Activated T-helper 1 cell treated with Interleukin-2 at 50 U/mL for 16 hours (primary cell): Measurements from ENCODE around the gene SP140L.
"Not testable (repeated sequence)": the region's sequence is repeated elsewhere in the genome, so short reads cannot be mapped to it uniquely, and the experiment has no call there.

Source experiments
- DNase-seq: peaks from one replicate; pipeline ENCODE4 v3.0.0-alpha.2; 2020; ENCODE audit warnings: low read depth

Gene SP140L

DNA sequence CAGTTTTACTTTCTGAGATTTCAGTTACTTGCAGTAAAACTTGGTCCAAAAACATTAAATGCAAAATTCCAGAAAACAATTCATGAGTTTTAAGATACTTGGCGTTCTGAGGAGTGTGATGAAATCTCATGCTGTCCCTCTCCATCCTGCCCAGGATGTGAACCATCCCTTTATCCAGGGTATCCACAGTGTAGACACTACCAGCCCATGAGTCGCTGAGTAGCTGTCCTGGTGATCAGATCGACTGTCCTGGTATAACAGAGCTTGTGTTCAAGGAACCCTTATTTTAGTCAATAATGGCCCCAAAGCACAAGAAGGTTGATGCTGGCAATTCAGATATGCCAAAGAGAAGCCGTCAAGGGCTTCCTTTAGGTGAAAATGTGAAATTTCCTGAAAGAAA lies 92.2 kb downstream of the SP140L start:
- no peak for DNase-seq

DNA sequence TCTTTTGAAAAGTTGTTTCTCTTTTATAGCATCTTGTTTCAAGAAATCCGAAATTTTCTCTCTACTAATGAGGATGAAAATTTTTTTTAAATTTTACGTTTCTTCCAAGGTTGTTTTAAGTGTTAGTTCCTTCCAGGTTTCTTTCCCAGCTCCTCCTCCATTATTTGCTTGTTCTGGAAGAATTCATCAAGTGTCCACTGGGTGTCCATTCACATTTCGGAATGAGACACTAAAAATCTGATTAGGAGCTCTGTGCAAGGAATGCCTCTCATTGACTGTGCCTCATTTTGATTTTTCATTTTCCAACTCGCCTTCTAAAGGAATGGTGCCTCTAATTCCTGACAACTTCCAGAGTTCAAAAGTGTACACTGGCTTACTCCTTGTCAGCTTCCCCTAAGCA lies 95.2 kb downstream of the SP140L start:
- no peak for DNase-seq

DNA sequence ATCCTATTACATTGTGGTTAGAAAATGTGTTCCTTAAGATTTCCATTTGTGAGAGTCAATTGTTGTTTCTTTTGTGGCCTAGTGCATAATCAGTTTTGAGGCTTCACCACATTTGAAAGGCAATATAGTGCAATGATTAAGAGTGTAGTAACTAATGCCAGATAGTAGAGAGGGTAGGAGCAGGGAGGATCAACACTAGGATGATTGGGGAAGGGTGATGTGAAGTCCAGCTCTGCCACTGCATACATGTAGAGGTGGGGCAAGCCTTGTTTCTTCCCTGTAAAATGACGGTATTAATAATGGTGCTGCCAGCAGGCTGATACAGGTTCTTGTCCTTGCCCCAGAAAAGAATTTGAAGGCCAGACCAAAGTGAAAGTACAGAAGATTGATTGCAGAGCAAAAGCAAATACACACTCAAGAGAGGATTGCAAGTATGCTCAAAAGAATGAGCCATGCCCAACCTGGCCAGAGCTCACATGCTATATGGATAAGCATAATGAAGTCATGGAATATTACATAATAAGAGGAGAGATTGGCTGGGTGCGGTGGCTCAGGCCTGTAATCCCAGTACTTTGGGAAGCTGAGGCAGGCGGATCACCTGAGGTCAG lies 97.0 kb downstream of the SP140L start:
- no peak for DNase-seq

DNA sequence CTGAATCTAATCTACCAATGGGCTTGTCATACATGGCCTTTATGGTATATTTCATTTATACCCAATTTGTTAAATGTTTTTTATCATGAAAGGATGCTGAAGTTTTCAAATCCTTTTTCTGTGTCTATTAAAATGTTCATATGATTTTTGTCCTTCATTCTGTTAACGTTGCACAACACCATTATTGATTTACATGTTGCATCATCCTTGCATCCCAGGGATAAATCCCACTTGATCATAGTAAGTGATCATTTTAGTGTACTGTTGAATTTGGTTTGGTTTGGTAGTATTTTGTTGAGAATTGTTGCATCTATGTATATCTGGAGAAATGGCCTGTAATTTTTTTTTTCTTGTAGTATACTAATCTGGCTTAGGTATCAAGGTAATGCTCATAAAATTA lies 98.4 kb downstream of the SP140L start:
- DNase-seq, result no peak

DNA sequence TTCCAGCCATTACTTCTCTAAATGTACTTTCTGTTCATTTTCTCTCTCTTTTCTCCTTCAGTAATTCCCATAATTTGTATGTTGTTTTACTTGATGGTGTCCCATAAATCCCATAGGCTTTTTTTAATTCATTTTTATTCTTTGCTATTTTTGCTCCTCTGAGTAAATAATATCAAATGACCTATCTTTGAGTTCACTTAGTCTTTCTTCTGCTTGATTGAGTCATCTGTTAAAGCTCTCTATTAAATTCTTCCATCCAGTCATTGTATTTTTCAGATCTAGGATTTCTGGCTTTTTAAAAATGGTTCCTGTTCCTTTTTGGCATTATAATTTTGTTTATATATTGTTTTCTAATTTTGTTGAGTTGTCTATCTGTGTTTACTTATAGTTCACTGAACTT lies 102.5 kb downstream of the SP140L start:
- DNase-seq, result no peak

DNA sequence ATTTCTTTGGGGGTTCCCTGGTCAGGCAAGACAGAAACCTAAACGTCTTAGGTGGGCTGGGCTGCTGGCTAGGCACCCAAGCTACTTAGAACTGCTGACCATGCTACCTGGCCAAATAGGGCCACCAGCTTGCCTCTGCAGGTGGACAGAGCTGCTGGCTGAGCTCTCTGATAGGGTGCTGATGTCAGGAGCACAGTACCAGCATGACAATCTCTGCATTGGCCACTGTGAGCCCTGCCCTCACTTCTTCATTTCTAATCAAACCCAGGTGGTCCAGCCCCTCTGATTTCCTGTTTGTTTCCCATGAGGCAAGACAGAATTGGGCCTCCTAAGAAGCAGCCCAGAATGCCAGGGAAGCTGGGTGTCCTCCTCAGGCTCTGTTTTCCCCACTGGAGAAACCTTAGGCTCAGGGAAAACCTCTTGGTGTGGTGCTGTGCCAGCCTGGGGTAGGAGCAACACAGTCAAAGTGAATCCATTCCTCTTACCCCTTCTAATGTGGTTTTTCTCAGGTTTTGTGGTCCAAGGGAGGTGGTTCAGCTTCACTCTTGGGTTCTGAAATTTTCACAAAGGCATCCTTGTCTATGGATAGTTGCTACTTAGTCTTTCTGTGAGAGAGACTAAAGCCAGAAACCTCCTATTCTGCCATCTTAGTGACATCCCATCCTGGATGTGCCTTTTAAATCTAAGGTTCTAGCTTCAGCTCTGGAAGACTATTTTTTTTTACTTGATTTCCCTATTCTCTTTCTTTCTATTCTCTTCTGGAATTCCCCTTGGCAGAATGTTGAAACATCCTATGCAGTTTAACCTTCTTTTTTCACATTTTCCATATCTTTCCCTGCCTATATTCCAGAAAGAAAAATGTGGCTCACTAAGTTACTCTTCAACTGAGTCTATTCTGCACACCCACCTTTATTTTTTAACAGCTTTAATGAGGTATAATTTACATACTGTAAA lies 104.2 kb downstream of the SP140L start:
- DNase-seq, result no peak

DNA sequence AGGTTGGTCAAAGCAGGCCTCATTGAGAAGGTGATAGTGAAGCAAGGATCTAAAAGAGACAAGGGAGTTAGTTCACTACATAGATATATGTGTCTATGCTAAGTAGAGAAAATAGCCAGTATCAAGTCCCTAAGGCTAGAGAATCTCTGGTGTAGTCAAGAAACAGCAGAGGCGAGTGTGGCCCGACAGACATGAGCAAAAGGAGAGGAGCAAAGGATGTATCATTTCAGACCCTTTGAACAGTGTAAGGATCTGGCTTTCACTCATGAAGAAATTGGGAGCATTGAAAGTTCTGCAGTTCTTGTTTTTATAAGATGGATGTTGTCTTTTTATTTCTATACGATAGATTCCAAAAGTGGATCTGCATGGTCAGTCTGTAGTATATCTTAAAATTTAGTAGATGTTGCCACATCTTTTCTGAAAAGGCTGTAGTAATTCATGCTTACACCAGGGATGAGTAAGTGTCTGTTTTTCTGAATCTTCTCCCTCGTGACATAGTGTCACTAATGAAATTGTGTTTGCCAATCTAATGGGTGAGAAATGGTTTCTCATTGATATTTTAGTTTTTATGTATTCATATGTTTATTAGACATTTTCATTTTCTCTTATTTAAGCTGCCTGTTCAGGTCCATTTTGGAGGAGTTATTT lies 107.8 kb downstream of the SP140L start:
- no peak for DNase-seq

DNA sequence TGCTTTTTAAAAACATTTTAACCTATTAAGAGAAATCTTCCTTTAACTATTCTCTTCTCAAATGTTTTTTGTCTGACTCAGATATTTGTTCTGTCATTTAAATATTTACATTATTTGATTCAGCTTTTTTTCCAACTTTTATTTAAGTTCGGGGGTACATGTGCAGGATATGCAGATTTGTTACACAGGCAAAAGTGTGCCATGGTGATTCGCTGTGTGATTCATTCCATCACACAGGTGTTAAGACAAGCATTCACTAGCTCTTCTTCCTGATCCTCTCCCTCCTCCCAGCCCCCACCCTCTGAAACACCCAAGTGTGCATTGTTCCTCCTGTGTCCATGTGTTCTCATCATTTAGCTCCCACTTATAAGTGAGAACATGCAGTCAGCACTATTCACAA lies 108.4 kb downstream of the SP140L start:
- no peak for DNase-seq

DNA sequence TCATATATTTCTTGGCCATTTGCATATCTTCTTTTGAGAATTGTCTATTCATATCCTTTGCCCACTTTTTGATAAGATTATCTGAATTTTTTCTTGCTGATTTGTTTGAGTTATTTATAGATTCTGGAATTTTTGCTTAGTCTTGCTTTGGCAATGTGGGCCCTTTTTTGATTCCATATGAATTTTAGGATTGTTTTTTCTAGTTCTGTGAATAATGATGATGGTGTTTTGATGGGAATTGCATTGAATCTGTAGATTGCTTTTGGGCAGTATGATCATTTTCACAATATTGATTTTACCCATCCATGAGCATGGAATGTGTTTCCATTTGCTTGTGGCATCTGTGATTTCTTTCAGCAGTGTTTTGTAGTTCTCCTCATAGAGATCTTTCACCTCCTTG lies 112.1 kb downstream of the SP140L start:
- DNase-seq, result not testable (repeated sequence)

DNA sequence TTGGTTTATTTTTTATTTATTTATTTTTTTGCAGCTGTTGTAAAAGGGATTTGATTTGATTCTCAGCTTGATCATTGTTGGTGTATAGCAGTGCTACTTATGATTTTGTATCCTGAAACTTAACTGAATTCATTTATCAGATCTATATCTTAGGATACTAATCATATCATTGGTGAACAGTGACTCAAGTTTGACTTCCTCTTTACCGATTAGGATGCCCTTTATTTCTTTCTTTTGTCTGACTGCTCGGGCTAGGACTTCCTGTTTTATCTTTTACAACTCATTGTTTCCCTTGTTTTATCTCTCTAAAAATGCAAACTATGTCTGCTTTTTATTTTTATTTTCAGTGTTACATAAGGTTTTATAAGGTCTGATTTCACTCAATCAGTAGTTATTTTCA lies 112.6 kb downstream of the SP140L start:
- no peak for DNase-seq

DNA sequence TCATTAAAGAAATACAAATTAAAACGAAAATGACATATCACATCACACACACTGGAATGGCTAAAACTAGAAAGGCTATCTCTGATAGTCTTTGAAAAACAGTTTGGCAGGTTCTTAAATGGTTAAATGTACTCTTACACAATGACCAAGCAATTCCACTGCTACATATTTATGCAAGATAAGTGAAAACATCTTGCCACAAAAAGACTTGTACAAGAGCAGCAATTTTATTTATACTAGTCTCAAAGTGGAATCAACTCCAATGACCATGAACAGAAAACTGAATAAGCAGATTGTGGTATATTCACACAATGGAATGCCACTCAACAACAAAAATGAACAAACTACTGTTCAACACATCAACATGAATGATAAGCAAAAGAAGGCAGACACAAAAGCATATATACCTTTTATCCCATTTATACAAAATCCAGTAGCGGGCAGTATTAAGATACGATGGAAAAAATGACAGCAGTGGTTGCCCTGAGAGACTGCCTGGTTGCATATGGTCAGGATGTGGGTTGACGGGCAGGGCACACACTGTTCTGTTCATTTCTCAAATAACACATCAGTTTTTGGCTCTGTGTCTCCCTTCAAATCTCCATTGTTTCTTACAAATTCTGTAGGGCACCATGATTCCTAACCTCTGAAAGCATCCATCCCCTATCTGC lies 114.4 kb downstream of the SP140L start:
- peak; percentile 22 for DNase-seq

DNA sequence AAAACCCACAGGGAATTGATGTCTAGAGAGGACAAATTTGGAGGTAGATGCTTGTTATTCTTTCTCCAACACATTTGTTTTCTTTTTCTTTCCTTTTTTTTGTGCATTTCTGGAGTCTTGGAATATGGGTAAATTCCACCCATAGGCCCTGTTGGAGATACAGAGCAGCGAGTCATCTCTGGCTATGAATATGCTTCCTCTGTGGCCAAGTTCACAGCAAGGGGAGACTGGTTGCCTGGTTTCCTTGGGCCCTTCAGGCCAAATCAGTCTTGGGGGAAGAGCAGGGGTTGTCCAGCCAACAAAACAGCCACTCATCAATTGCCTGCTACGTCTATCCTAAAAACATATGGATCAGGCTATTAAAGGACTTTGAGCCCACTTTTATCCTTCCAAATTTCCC lies 116.5 kb downstream of the SP140L start:
- DNase-seq, result no peak

DNA sequence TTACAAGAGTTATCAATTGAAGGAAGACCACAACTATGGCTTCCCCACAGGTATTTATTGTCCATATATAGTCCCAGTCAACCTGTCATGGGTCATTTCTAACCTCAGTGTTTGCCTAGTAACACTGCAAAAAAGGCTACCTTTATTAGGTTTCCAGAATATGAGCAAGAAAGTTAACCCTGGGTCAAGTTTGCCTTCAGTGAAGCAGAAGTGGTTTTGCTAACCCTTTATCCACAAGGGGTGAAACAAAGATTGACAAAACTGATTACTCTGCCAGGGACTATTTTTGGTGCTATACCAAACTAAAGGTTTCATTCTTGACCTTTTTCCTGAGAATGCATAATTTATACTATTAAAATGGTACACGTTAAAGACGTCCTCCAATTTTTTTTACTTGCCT lies 117.8 kb downstream of the SP140L start:
- DNase-seq, result no peak

DNA sequence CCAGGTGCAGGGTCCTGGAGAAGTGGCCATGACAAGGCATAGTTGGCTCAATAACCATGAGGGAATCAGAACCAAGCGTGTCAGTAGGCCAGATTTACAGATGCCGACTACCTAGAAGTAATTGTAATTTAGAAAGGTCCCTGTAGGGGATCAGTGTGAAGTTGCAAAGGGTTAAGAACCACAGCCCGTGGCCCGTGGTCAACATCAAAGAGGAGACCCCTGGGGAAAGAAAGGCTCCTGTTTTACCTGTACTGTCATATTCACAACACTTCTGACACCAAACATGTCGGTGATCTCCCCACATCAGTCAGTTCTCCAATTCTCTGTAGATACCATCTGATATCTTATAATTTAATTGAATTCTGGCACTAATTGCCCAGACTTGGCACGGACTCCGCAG lies 120.0 kb downstream of the SP140L start:
- DNase-seq, result no peak

DNA sequence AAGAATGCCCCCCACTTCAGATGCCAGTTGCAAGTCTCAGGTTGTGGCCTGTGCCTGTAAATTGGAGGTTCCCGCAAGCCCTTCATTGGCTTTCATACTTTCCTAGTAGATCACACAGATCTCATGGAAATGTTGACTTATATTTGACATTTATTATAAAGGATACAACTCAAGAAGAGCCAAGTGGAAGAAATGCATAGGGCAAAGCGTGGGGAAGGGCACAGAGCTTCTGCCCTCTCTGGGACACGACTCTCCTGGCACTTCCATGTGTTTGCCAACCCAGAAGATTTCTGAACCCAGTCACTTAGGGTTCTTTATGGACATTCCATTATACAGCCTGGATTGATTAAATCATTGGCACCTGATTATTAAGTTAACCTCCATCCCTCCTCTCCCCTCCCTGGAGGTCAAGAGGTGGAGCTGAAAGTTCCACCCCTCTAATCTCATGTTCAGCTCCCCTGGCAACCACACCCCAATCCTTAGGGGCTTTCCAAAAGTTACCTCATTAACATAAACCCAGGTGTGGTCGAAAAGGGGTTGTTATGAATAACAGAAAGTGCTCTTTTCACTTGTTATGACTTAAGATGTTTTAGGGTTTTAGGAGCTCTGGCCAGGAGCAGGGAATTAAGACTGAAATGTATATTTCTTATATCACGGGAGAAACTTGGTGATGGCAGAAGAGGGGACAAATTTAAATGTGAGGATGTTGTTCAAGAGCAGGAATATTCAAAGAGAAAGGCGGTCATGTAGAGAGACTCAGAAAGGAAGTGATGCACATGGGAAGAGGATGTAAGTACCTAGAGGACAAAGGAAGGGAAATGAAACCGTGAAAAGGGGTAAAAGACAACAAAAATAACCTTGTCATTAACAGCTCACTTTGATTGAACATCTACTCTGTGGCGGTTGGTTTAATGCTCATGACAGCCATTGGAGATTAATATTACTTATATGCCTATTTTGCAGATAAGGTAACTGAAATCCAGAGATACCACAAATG lies 120.8 kb downstream of the SP140L start:
- no peak for DNase-seq

DNA sequence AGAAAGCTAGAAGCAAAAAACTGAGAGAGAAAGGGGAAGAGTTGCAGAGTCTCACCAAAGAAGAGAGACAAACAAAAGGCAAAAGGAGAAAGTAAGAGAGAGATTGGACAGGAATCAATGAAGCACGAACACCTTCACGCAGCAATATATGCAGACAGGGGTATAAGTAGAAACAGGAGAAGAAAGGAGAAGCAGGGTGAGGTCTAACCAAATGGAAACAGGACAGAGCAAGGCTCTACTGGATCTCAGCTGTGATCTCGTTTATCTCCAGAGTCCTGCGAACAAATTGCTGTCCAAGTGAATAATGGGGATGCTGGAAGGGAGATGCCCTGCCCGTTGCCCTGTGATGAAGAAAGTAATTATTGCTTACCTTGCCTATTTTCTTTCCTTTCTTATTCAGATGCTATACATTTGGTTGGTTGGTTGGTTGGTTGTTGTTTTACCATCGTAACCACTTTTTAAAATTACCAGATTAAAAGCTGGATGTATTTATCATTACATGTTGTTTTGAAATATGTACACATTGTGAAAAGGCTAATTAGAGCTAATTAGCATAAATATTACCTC lies 123.0 kb downstream of the SP140L start:
- no peak for DNase-seq

DNA sequence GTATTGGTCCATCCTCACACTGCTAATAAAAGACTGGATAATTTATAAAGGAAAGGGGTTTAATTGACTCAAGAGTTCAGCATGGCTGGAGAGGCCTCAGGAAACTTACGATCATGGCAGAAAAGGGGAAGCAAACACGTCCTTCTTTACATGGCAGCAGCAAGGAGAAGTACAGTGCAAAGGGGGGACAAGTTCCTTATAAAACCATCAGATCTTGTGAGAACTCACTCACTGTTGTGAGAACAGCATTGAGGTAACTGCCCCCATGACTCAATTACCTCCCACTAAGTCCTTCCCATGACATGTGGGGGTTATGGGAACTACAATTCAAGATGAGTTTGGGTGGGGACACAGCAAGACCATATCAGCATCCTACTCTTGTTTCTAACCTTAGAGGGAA lies 126.0 kb downstream of the SP140L start:
- no peak for DNase-seq
